ENCODE measurements around the gene STK31. TPM values are rescaled to one million over a fixed set of nuclear protein-coding genes. Genes with fewer than 3 reads are reported as not detected.
A peak's percentile ranks its signal among the peaks of the same experiment; 100 is the strongest.
"Not testable (repeated sequence)": the region's sequence is repeated elsewhere in the genome, so short reads cannot be mapped to it uniquely, and the experiment has no call there.

STK31 gene
- total RNA-seq, 1 donor from 2014 or later = 13.5 TPM

DNA sequence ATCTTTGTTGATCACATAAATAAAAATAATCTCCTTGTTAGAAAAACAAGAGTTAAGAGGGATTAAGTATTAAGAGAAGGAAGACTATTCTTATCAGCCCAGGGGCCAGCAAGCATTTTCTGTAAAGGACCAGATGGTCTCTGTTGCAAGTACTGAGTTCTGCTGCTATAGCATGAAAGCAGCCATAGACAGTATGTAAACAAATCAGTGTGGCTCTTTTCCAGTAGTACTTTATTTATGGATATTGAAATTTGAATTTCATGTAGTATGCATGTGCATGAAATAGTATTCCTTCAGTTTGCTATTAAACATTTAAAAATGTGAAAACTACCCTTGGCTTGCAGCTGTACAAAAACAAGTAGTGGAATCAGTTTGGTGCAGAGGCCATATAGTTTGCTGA, 81.7 kb downstream of the STK31 start:
- no peak for FAIRE-seq
- no peak for DNase-seq (ENCODE audit: low spot score in 2 of 2)

- no peak for FAIRE-seq
These were observed 92.8 kb downstream of the STK31 start for GRCh38 chr7:23802720-23803397.

DNA sequence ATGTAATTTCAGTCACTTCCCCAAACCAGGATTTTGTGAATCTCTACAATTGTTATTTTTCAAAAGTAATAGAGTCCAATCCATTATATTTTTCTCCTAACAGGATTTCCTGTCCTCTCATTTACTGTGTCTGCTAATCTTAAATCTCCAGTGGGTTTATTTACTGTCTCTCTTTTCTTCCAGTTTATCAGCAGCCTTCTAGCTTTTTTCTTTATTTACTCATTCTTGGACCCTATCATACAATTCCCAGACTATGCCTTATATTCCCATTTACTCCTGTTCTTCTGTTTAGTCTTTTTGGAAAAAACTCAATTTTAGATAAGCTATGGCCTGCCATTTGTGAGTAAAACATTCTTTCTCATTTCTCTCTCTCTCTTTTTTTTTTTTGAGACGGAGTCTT, 94.7 kb downstream of the STK31 start:
- no peak for FAIRE-seq
- no peak for DNase-seq (ENCODE audit: low spot score in 2 of 2)

More at GRCh38 chr7:23802720-23803397, 92.8 kb downstream of the STK31 start:
- DNase-seq (ENCODE audit: low spot score in 2 of 2) = no peak

DNA sequence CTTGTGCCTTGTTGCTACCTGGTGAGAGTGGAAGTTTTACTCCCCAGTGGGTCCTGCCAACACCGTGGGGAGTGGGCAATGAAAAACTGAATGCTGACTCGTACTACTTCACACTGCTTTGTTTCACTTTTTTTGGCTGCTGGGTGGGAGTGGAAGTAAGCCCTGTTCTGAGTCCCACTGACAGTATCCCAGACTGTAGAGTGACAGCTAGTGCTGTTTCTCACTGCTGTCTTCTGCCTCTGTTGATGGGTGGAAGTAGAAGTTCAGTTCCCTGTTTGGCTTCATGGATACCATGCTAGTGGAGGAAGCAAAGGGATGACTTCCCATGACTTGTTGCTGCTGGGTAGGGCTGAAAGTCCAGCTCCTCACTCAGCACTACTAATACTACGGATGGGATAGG, 98.4 kb downstream of the STK31 start:
- FAIRE-seq (no peak), DNase-seq (ENCODE audit: low spot score in 2 of 2) (no peak)

DNA sequence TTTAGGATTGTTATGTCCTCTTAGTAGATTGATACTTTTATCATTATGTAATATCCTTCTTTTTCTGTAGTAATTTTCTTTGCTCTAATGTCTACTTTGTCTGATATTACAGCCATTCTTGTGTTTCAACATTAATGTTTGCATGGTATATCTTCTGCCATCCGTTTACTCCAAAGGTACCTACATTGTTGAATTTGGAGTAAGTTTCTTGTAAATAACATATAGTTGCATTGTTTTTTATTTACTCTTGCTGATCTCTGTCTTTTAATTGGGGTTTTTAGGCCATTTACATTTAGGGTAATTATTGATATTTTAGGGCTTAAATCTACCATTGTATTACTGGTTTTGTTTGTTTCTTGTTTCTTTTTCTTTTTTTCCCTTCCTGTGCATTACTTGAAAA, 100.1 kb downstream of the STK31 start:
- FAIRE-seq = no peak
- no peak for DNase-seq (ENCODE audit: low spot score in 2 of 2)

- FAIRE-seq (no peak), DNase-seq (ENCODE audit: low spot score in 2 of 2) (no peak)
These were observed 101.5 kb downstream of the STK31 start for GRCh38 chr7:23811540-23811939.

- DNase-seq (ENCODE audit: low spot score in 2 of 2); FAIRE-seq: not testable (repeated sequence)
These were observed 118.1 kb downstream of the STK31 start for GRCh38 chr7:23828125-23828524.

- FAIRE-seq; DNase-seq (ENCODE audit: low spot score in 2 of 2): not testable (repeated sequence)
These were observed 122.7 kb downstream of the STK31 start for GRCh38 chr7:23832733-23833132.

DNA sequence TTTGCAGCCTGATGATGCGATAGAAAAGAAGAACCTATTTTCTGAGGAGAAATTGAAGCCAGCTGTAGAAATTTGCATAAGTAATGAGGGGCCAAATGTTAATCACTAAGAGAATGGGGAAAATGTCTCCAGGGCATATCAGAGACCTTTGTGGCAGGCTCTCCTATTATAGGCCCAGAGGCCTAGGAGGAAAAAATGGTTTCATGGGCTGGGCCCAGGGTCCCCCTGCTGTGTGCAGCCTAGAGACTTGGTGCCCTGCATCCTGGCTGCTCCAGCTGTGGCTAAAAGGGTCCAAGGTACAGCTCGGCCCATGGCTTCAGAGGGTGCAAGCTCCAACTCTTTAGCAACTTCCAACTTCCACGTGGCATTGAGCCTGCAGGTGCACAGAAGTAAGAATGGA, 123.4 kb downstream of the STK31 start:
- DNase-seq (ENCODE audit: low spot score in 2 of 2) (no peak), FAIRE-seq (no peak)

DNA sequence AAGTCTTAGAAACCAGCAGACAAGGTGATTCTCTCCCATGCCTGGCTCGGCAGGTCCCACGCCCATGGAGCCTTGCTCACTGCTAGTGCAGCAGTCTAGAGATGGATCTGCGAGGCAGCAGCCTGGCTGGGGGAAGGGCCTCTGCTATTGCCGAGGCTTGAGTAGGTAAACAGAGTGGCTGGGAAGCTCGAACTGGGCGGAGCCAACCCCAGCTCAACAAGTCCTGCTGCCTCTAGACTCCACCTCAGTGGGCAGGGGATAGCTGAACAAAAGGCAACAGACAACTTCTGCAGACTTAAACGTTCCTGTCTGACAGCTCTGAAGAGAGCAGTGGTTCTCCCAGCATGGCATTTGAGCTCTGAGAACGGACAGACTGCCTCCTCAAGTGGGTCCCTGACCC, 134.8 kb downstream of the STK31 start:
- DNase-seq (ENCODE audit: low spot score in 2 of 2); FAIRE-seq: not testable (repeated sequence)

DNA sequence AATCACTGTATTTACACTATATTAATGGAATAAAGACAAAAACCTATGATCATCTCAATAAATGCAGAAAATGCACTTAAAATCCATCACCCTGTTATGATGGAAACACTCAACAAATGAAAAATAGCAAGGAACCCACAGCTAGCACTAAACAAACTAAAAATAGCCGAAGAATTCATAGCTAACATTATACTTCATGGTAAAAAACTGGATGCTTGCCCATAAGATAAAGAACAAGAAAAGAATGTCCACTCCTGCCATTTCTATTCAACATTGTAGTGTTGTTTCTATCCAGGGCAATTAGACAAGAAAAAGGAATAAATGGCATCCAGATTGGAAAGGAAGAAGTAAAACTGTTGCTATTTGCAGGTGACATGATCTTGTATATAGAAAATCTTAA, 142.1 kb downstream of the STK31 start:
- DNase-seq (ENCODE audit: low spot score in 2 of 2) (no peak), FAIRE-seq (no peak)

- no peak for DNase-seq (ENCODE audit: low spot score in 2 of 2)
- FAIRE-seq = no peak
These were observed 143.0 kb downstream of the STK31 start for GRCh38 chr7:23852988-23853387.

GRCh38 chr7:23863209-23863787, 153.3 kb downstream of the STK31 start:
- peak in 1 of 2 donors; percentile 7 for DNase-seq (ENCODE audit: low spot score in 2 of 2)

DNA sequence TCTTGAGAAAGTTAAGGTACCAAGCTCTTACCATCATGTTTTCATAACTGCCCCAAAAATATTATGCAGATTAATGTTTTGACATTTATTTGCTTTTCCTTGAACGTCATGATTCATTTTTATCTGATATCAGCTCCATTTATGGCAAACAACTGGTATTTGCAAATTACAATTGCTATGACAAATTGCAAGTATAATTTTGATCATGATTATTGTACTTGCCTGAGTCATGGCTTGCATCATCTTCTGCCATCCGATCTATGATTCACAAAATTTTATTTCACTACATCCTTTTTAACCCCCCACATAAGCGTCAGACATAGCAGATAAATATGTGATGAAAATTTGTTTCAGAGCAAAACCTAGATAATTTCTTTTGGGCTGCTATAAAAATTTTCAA, 155.0 kb downstream of the STK31 start:
- FAIRE-seq = no peak
- no peak for DNase-seq (ENCODE audit: low spot score in 2 of 2)

More at GRCh38 chr7:23863209-23863787, 153.3 kb downstream of the STK31 start:
- FAIRE-seq = no peak

- no peak for FAIRE-seq
- DNase-seq (ENCODE audit: low spot score in 2 of 2) = no peak
These were observed 163.3 kb downstream of the STK31 start for GRCh38 chr7:23873306-23873705.

DNA sequence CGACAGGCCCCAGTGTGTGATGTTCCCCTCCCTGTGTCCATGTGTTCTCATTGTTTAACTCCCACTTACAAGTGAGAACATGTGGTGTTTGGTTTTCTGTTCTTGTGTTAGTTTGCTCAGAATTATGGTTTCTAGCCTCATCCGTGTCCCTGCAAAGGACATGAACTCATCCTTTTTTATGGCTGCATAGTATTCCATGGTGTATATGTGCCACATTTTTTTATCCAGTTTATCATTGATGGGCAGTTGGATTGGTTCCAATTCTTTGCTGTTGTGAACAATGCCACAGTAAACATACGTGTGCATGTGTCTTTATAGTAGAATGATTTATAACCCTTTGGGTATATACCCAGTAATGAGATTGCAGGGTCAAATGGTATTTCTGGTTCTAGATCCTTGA, 166.5 kb downstream of the STK31 start:
- FAIRE-seq; DNase-seq (ENCODE audit: low spot score in 2 of 2): not testable (repeated sequence)

Other genes with a start within 250 kb of the STK31 start
- gene IGF2BP3, start 239.7 kb upstream of the STK31 start, total RNA-seq = 81.5 TPM
- gene TRA2A, start 178.2 kb upstream of the STK31 start, total RNA-seq = 51.4 TPM
- 42.8 TPM for gene CCDC126, start 112.8 kb upstream of the STK31 start, total RNA-seq
- 15.9 TPM for gene FAM221A, start 30.0 kb upstream of the STK31 start, total RNA-seq

Measured in frontal cortex (tissue), 4 donors.